Measurements from ENCODE around the gene PLOD2.

DNA sequence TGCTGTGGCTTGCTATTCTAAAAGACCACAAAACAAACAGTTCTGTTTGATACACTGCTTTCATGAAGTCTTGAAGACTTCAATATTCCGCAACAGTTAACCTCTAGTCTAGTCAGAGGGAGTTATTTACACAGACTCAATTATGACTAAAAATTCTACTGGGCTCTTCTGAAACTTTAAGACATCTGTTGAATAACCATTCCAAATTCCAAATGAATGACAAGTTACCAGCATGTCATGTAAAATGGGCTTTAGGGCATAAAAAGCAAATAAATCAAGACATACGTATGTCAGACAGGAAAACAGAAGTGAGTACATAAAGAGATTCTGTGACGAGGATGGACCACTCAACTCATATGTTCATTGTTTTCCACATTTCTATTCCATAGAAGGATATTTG is 93.9 kb downstream of the PLOD2 start:
- TF ChIP-seq, protein P1, sequence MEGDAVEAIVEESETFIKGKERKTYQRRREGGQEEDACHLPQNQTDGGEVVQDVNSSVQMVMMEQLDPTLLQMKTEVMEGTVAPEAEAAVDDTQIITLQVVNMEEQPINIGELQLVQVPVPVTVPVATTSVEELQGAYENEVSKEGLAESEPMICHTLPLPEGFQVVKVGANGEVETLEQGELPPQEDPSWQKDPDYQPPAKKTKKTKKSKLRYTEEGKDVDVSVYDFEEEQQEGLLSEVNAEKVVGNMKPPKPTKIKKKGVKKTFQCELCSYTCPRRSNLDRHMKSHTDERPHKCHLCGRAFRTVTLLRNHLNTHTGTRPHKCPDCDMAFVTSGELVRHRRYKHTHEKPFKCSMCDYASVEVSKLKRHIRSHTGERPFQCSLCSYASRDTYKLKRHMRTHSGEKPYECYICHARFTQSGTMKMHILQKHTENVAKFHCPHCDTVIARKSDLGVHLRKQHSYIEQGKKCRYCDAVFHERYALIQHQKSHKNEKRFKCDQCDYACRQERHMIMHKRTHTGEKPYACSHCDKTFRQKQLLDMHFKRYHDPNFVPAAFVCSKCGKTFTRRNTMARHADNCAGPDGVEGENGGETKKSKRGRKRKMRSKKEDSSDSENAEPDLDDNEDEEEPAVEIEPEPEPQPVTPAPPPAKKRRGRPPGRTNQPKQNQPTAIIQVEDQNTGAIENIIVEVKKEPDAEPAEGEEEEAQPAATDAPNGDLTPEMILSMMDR (IDR thresholded peaks at IDR 0.05): no peak
- no peak for TF ChIP-seq POLR2A (IDR thresholded peaks at IDR 0.05)
